Skin epidermis (tissue), 12 donors: ENCODE results near the gene MACROD2.
A peak's percentile ranks its signal among the peaks of the same experiment; 100 is the strongest.

Experiments used
- H3K27ac ChIP-seq, 21 experiments: fragments of 200-600 bp; sonication (generic) in 11 of 21; one replicate each; pipeline ENCODE4 v1.5.0; 2020; ENCODE audit warnings: mild to moderate bottlenecking in 3 of 21, inconsistent platforms in 2 of 21, moderate library complexity in 2 of 21
- H3K4me3 ChIP-seq, 7 experiments: fragments of 200-600 bp; sonication (generic) in 2 of 7; one replicate each; pipeline ENCODE4 v1.5.0; 2020; ENCODE audit warnings: inconsistent platforms in 2 of 7, mild to moderate bottlenecking in 2 of 7, moderate library complexity in 1 of 7

MACROD2 gene

GRCh38 chr20:14310977-14311627 lies 315.8 kb downstream of the MACROD2 start:
- Histone ChIP-seq H3K27ac (no peak overlapping the region), H3K4me3 (no peak overlapping the region)

DNA sequence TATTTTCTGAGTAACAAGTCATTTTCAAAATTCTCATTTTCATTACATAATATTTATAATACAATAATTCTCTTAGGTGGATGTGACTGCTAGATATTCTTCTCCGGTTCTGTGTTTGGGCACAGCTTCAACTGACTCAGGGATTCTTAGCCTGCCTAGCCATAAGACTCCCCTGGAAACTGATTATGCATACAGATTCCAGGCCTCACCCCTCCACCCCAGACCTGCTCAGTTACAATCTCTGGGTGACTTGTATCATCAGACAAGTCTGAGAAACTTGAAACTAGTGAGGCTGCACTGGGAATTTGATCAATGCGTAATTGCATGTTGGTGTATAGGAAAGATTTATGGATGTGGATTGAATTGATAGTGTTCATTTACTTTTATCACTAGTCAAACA lies 316.7 kb downstream of the MACROD2 start:
- H3K4me3 ChIP-seq = no peak overlapping the region
- no peak overlapping the region for H3K27ac ChIP-seq

DNA sequence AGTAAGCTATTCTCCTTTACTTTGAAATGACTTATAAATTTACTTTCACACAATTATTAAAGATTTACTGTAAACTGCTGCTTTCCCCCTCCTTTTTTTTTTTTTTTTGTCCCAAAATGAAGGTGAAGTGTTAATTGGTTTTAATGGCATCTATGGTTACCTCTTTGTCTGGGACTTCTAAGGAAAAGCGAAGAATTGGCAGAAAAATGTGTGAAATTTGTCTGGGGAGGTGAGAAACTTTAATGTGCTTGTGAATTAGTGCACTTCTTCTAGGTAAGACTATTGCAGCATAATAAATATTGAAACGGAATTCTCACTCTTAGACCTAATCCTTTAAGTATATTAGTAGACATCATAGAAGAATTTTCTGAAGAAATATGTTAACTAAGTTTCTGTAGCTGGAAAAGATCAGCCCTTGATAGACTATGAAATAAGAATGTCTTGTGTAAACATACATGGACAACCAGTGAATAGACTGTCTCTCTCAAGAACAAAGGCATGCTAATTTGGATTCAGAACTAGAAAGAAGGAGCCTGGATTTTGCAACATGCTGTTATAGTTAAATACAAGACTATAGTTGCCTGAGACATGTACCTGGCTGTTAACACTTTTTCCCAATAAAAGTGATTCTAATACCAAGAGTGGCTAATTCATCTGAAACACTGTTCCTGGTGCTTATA lies 318.2 kb downstream of the MACROD2 start:
- H3K27ac ChIP-seq = no peak overlapping the region

GRCh38 chr20:14319704-14320103 lies 324.4 kb downstream of the MACROD2 start:
- no peak overlapping the region for H3K27ac ChIP-seq
- no peak overlapping the region for H3K4me3 ChIP-seq

More for the DNA sequence above, 318.2 kb downstream of the MACROD2 start:
- H3K4me3 ChIP-seq = no peak overlapping the region

- H3K27ac ChIP-seq = no peak overlapping the region
- H3K4me3 ChIP-seq = no peak overlapping the region
Observed at GRCh38 chr20:14331646-14332045, 336.3 kb downstream of the MACROD2 start.

- no peak overlapping the region for H3K4me3 ChIP-seq
- no peak overlapping the region for H3K27ac ChIP-seq
Observed at GRCh38 chr20:14332866-14333265, 337.6 kb downstream of the MACROD2 start.

DNA sequence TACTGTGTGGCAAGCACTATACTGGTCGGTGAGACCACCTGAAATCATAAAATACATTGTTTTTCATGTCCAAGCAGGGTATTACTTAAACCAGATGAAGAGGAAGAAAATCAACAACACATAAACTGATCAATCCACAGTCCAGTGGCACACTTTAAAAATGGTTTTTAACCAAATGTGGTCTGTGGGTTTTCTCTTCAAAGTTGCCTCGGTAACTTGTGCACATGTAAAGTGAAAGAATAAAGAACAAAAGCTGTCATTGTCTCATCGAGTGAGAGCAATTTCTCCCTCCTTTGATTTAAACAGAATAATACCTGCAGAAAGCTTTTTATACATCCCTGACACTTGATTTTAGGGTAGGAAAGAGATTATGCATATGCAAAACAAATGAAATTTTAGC lies 338.4 kb downstream of the MACROD2 start:
- H3K27ac ChIP-seq = no peak overlapping the region

DNA sequence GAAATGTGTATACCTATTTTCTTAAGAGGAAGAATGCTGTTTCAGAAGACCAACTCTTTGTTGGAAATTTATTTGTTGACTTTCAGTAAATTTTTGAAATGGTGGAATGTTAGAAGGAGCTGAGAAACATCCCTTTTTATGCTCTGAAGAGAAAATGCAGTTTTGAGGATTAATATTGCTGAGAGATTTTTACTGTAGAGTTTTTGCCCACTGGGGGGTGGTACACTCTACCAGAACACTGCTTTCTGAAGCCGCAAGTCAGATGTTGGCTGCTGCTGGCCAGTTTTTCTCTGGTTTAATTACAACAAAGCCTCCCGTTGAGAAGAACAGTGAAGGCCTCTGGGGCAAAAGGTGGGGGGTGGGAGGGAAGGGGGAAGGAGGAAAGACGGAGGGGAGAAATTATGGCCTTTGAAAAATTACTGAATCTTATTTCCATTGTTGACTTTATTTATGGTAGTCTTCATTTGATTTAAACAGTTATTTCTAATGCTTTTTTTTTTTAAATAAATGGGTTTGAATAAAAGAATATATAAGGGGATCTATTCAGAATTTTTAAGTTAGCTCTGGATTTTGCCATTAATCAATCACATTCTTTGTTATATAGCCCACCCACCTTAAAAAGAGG lies 339.1 kb downstream of the MACROD2 start:
- Histone ChIP-seq H3K4me3 (peak overlapping the region in 2 of 7 experiments; percentile 30 to 47), H3K27ac (peak overlapping the region in 2 of 21 experiments; percentile 19 to 24)

More for the DNA sequence above, 338.4 kb downstream of the MACROD2 start:
- H3K4me3 ChIP-seq = peak overlapping the region in 1 of 7 experiments; percentile 30

DNA sequence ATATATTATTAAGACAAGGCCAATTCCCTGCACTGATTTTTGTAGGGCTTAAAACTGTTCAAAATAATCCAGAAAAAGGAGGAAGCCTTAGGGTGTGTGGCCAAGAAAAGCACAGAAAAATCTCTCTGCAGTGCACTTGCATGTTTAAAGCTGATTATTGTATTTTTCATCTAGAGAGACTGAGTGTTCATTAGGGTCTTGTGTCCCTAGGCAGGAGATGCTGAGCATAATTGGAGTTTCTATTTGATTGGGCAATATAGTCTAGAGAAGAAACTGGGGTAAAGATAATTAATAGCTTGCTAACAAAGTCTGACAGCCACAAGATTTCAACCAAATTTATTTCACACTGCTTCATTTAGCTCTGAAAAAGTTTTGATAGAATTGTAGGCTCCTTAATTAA lies 339.7 kb downstream of the MACROD2 start:
- Histone ChIP-seq H3K27ac (peak overlapping the region in 6 of 21 experiments; percentile 15 to 29 (median 22)), H3K4me3 (peak overlapping the region in 4 of 7 experiments; percentile 18 to 47 (median 26))

DNA sequence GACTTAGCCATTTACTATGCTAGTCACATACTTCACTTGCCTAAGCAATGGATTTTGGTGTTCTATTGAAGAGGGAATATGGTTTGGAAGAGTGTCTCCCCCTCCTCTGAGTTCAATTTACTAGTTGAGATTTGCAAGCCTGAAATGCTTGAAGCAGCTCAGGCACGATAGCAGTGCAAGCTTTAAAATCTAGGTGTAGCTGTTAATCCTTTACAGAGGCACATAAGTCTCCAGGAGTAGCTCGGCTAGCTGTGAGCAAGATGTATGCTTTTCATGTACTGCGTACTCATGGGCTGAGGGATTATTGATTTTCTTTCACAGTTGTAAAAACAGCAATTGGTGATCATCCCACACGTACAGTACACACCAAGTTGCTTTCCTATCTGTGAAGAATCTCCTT lies 341.4 kb downstream of the MACROD2 start:
- peak overlapping the region; percentile 7 to 47 (median 28) for H3K4me3 ChIP-seq
- peak overlapping the region in 18 of 21 experiments; percentile 4 to 74 (median 56) for H3K27ac ChIP-seq

- H3K4me3 ChIP-seq = peak within 1 kb of the TSS; percentile 7 to 47 (median 28)
- peak within 1 kb of the TSS in 20 of 21 experiments; percentile 4 to 74 (median 52) for H3K27ac ChIP-seq
Observed at GRCh38 chr20:14337400-14338171, 342.3 kb downstream of the MACROD2 start, which contains the start of gene FLRT3. Gene FLRT3 (minus strand): TSS chr20:14337612. CDS start chr20:14327506, 10,106 bp downstream.

- Histone ChIP-seq H3K27ac (no peak overlapping the region), H3K4me3 (no peak overlapping the region)
Observed at GRCh38 chr20:14341801-14342200, 346.5 kb downstream of the MACROD2 start.

- Histone ChIP-seq H3K27ac (no peak overlapping the region), H3K4me3 (no peak overlapping the region)
Observed at GRCh38 chr20:14342918-14343317, 347.6 kb downstream of the MACROD2 start.

- no peak overlapping the region for H3K27ac ChIP-seq
- H3K4me3 ChIP-seq = no peak overlapping the region
Observed at GRCh38 chr20:14343491-14344065, 348.3 kb downstream of the MACROD2 start.

DNA sequence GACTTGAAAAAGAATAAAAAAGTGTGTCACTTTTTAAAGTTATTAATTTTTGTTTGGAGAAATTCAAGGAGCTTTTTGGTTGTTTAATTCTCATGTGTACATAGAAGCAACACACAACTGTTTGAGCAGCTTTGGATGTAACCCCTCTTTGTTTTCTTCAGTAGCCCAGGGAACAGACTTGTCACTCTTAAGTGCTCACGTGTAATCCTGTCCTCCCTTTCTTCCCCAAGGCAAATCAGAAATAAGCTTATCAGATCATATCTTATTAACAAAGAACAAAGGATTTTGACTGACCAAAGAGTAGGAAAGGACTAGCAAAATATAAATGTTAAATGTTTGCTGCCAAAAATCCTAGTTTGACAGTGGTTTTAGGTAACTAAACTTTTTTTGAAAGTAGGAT lies 349.4 kb downstream of the MACROD2 start:
- H3K27ac ChIP-seq = no peak overlapping the region
- no peak overlapping the region for H3K4me3 ChIP-seq

DNA sequence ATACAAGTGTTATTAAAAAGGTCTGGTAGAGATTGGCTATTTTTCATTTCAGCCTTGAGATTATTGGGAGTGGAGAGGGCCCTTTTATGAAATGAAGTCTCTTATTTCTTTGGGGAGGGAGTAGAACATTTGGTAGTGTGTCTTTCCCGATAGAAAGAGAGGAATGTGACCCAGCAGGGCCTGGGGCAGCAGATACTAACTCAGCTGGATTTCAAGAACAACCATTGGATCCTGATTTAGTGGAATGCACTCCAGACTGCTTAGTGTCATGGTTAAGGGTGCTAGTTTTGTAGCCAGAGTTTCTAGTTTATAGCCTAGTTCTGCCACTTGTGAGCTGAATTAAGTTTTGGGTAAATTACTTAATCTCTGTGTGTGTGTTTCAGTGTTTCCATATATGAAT lies 360.5 kb downstream of the MACROD2 start:
- Histone ChIP-seq H3K27ac (no peak overlapping the region), H3K4me3 (no peak overlapping the region)

GRCh38 chr20:14360416-14360815 lies 365.1 kb downstream of the MACROD2 start:
- no peak overlapping the region for H3K27ac ChIP-seq

GRCh38 chr20:14361509-14362345 lies 366.4 kb downstream of the MACROD2 start:
- H3K4me3 ChIP-seq = no peak overlapping the region

More at GRCh38 chr20:14360416-14360815, 365.1 kb downstream of the MACROD2 start:
- no peak overlapping the region for H3K4me3 ChIP-seq

GRCh38 chr20:14374196-14374595 lies 378.9 kb downstream of the MACROD2 start:
- Histone ChIP-seq H3K4me3 (no peak overlapping the region), H3K27ac (no peak overlapping the region)

More at GRCh38 chr20:14361509-14362345, 366.4 kb downstream of the MACROD2 start:
- no peak overlapping the region for H3K27ac ChIP-seq
